GM12878 (cell line): ENCODE measurements around the gene MROH9. TPM values are rescaled to one million over a fixed set of nuclear protein-coding genes. Genes with fewer than 3 reads are reported as not detected.

ENCODE experiments used
- HDAC2 ChIP-seq: fragments of 200-600 bp; sonication (generic); IDR thresholded peaks from 2 replicates; pipeline ENCODE4 v1.6.1; 2017
- HDAC6 ChIP-seq: fragments of 200-600 bp; sonication (generic); IDR thresholded peaks from one replicate; pipeline ENCODE4 v1.8.0; 2017; ENCODE audit warnings: antibody characterized with exemption; ENCODE audit not compliant: unreplicated experiment
- IKZF1 ChIP-seq: fragments of 450-650 bp; conservative IDR thresholded peaks from 2 replicates; pipeline ENCODE4 v1.6.1; 2017; ENCODE audit warnings: antibody characterized with exemption, mild to moderate bottlenecking
- SUPT20H ChIP-seq: IDR thresholded peaks from 2 replicates; pipeline ENCODE4 v1.6.1; 2011; ENCODE audit warnings: low read depth, mild to moderate bottlenecking, low read length, moderate library complexity, borderline replicate concordance; ENCODE audit not compliant: control insufficient read depth
- microRNA counts: library from miRNA; unstranded; fragments of <30 nt; microRNA quantifications from one replicate; lab custom pipeline; 2016
- microRNA-seq: library from miRNA; unstranded; fragments of <30 nt; microRNA quantifications from one replicate; pipeline ENCODE4, GENCODE V29; 2018
- polyA plus RNA-seq, 11 experiments: library from polyadenylated mRNA; depleted of rRNA in 4 of 11; unstranded in 6 of 11; stranded (reverse) in 5 of 11; fragments of >200 nt; fragmentation: Nextera tagmentation in 4 of 11; fragmentation: Illumina TruSeq in 1 of 11; extraction: Ambion mirVana in 4 of 11; extraction: Trizol in 1 of 11; gene quantifications; 1 replicate in 1 of 11; 2 replicates in 10 of 11; pipeline versions ENCODE4 v1.2.1 to v1.2.3, GENCODE V29; 2011 to 2016; ENCODE audit warnings: inconsistent platforms in 2 of 11, missing spikeins in 2 of 11, low read depth in 1 of 11
- small RNA-seq: library from RNA; depleted of rRNA; stranded (forward); fragments of <200 nt; gene quantifications from one replicate; pipeline ENCODE3, GENCODE V24; 2014
- total RNA-seq, 4 experiments: library from RNA; depleted of rRNA in 3 of 4; stranded (reverse); fragments of >200 nt in 3 of 4; fragmentation: Illumina TruSeq in 1 of 4; extraction: Trizol in 1 of 4; gene quantifications; 2 replicates each; pipeline versions ENCODE4 v1.2.1 to v1.2.3, GENCODE V29; 2013 to 2021

The MROH9 gene
- total and polyA plus RNA-seq, 10 of the 15 experiments (the other 5 are each of a cell fraction or from before 2014, with no cell fraction given): not detected

DNA sequence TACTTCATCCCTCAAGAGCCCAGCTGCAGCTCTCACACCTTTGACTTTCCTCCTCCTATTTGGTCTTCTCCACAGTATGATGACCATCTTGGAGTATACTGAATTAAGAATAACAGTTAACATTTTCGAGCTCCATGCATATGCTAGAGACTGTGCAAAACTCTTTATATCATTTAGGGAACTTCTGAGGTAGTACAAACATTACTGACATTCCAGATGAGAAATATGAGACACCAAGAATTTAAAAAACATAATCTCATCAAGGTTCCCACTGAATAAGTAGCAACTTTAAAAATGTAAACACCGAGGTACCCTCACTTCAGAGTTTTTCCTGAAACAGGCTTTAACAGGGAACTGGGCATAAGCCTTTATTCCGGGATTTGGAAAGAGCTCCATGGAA is 178.0 kb downstream of the MROH9 start (continued):
- TF ChIP-seq SUPT20H (no peak), IKZF1 (no peak), HDAC2 (no peak), HDAC6 (no peak)

MicroRNAs encoded within 50 kb of the gene (microRNA counts, 767-probe panel; counts per million panel counts)
- 516 counts per million, percentile 8 among the panel's probes with 10 or more counts for microRNA hsa-miR-1295a (lab: Ali Mortazavi, UCI)

Small RNA genes within 50 kb of the gene (microRNA-seq; reads per million reads assigned to microRNA genes)
- not detected for gene MIR1295A
- gene MIR1295B: not detected

Small RNA genes within 50 kb of the gene (small RNA-seq; reads per million reads assigned to genes)
- not detected for gene MIR1295A

Other genes starting within 250 kb of the MROH9 start
- gene FMO3, start 155.4 kb downstream of the MROH9 start, total RNA-seq (2014; rRNA removed): not detected in 2 replicates
- gene FMO3, start 155.4 kb downstream of the MROH9 start, total RNA-seq (2014; rRNA removed; fragmentation: Illumina TruSeq; extraction: Trizol): not detected in 2 replicates
- 0.08 and 0.10 TPM in 2 replicates for gene FMO3, start 155.4 kb downstream of the MROH9 start, total RNA-seq (2021)
- 0.08 and 0.46 TPM in 2 replicates for gene FMO3, start 155.4 kb downstream of the MROH9 start, polyA plus RNA-seq (2011; rRNA removed)
- gene FMO3, start 155.4 kb downstream of the MROH9 start, polyA plus RNA-seq (2014; fragmentation: Illumina TruSeq; extraction: Trizol): not detected in 2 replicates
- gene FMO3, start 155.4 kb downstream of the MROH9 start, polyA plus RNA-seq (2014; fragmentation: Nextera tagmentation; extraction: Ambion mirVana): not detected
- not detected in 2 replicates for gene FMO3, start 155.4 kb downstream of the MROH9 start, polyA plus RNA-seq (2014; rRNA removed)
- gene FMO3, start 155.4 kb downstream of the MROH9 start, polyA plus RNA-seq (2016; fragmentation: Nextera tagmentation; extraction: Ambion mirVana): not detected
- gene FMO2, start 249.8 kb downstream of the MROH9 start, total RNA-seq (2014; rRNA removed): not detected in 2 replicates
- not detected in 2 replicates for gene FMO2, start 249.8 kb downstream of the MROH9 start, total RNA-seq (2014; rRNA removed; fragmentation: Illumina TruSeq; extraction: Trizol)
- not detected in 2 replicates for gene FMO2, start 249.8 kb downstream of the MROH9 start, total RNA-seq (2021)
- not detected in 2 replicates for gene FMO2, start 249.8 kb downstream of the MROH9 start, polyA plus RNA-seq (2011; rRNA removed)
- gene FMO2, start 249.8 kb downstream of the MROH9 start, polyA plus RNA-seq (2014; fragmentation: Illumina TruSeq; extraction: Trizol): not detected in 2 replicates
- not detected for gene FMO2, start 249.8 kb downstream of the MROH9 start, polyA plus RNA-seq (2014; fragmentation: Nextera tagmentation; extraction: Ambion mirVana)
- not detected in 2 replicates for gene FMO2, start 249.8 kb downstream of the MROH9 start, polyA plus RNA-seq (2014; rRNA removed)
- gene FMO2, start 249.8 kb downstream of the MROH9 start, polyA plus RNA-seq (2016; fragmentation: Nextera tagmentation; extraction: Ambion mirVana): not detected